H1 (cell line): ENCODE results near the gene ZBTB46. TPM values are rescaled to one million over a fixed set of nuclear protein-coding genes. Genes with fewer than 3 reads are reported as not detected.

Experiments
- CTCF ChIA-PET: fragments of 300-600 bp; sonication (Branson Sonifier 250); formaldehyde crosslinking; loops from one replicate; lab custom pipeline; 2021; ENCODE audit not compliant: partially characterized antibody; lab: Charles Lee
- POLR2A ChIA-PET: fragments of 300-600 bp; sonication (Branson Sonifier 250); formaldehyde crosslinking; loops from one replicate; lab custom pipeline; 2021; ENCODE audit warnings: inconsistent platforms; ENCODE audit not compliant: partially characterized antibody; lab: Charles Lee
- DNase-seq, 2 experiments: peaks; one replicate each; pipeline versions ENCODE4 v3.0.0 to v3.0.0-alpha.2; 2010 to 2022; ENCODE audit warnings: low spot score in 2 of 2, low read depth in 1 of 2, mixed read lengths in 1 of 2
- FAIRE-seq: peaks from 2 replicates; lab custom pipeline; 2011; peaks lifted over from hg19 to GRCh38; lab: Jason Lieb, UNC
- H2AFZ ChIP-seq: 2 replicates; pipeline ENCODE4 v1.8.1; 2012; ENCODE audit warnings: low read length, inconsistent platforms
- H2AK5ac ChIP-seq: 2 replicates; pipeline ENCODE4 v1.6.1; 2013; ENCODE audit warnings: low read depth, low read length
- H2BK120ac ChIP-seq: replicated peaks from 2 replicates; pipeline ENCODE3; 2013; ENCODE audit warnings: low read depth, low read length, inconsistent platforms
- H2BK12ac ChIP-seq: 2 replicates; pipeline ENCODE4 v1.6.1; 2013; ENCODE audit warnings: low read depth, low read length
- H2BK15ac ChIP-seq: 2 replicates; pipeline ENCODE4 v1.6.1; 2013; ENCODE audit warnings: low read length
- H2BK20ac ChIP-seq: 2 replicates; pipeline ENCODE4 v1.6.1; 2013; ENCODE audit warnings: low read length
- H2BK5ac ChIP-seq: 2 replicates; pipeline ENCODE4 v1.6.1; 2013; ENCODE audit warnings: low read depth, low read length
- H3K14ac ChIP-seq: 2 replicates; pipeline ENCODE4 v1.6.1; 2013; ENCODE audit warnings: inconsistent platforms; ENCODE audit not compliant: insufficient read length
- H3K18ac ChIP-seq: 2 replicates; pipeline ENCODE4 v1.6.1; 2013; ENCODE audit warnings: low read length; ENCODE audit errors: extremely low read depth
- H3K23ac ChIP-seq: 2 replicates; pipeline ENCODE4 v1.6.1; 2013; ENCODE audit warnings: inconsistent platforms; ENCODE audit not compliant: insufficient read length
- H3K23me2 ChIP-seq: 2 replicates; pipeline ENCODE4 v1.6.1; 2013; ENCODE audit warnings: low read depth, low read length
- H3K27ac ChIP-seq: 2 replicates; pipeline ENCODE4 v1.6.1; 2011; ENCODE audit warnings: low read depth, low read length, inconsistent platforms
- H3K27me3 ChIP-seq, 4 experiments: replicated peaks in 1 of 4; 1 replicate in 1 of 4; 2 replicates in 3 of 4; pipeline versions ENCODE4 v1.6.1 to v1.8.1; 2011 to 2013; ENCODE audit warnings: low read length in 3 of 4, mild to moderate bottlenecking in 3 of 4, inconsistent platforms in 2 of 4, mixed read lengths in 2 of 4, moderate library complexity in 1 of 4; ENCODE audit not compliant: control insufficient read depth in 3 of 4, insufficient read depth in 3 of 4; ENCODE audit errors: extremely low read depth in 1 of 4
- H3K36me3 ChIP-seq, 4 experiments: 2 replicates each; pipeline versions ENCODE4 v1.6.1 to v1.8.1; 2011 to 2013; ENCODE audit warnings: mild to moderate bottlenecking in 4 of 4, low read length in 3 of 4, moderate library complexity in 2 of 4, control low read depth in 1 of 4, inconsistent platforms in 1 of 4; ENCODE audit not compliant: insufficient read depth in 4 of 4, control insufficient read depth in 2 of 4
- H3K4ac ChIP-seq: replicated peaks from 2 replicates; pipeline ENCODE3; 2013; ENCODE audit warnings: low read length, low read depth, mixed read lengths, inconsistent platforms; ENCODE audit not compliant: insufficient read length
- H3K4me1 ChIP-seq, 4 experiments: replicated peaks in 1 of 4; 1 replicate in 1 of 4; 2 replicates in 3 of 4; pipeline versions ENCODE4 v1.6.1 to v1.8.1; 2011 to 2013; ENCODE audit warnings: low read length in 3 of 4, inconsistent platforms in 2 of 4, mixed read lengths in 1 of 4; ENCODE audit not compliant: insufficient read depth in 4 of 4, control insufficient read depth in 3 of 4
- H3K4me2 ChIP-seq, 2 experiments: 2 replicates each; pipeline versions ENCODE4 v1.6.1 to v1.8.1; 2011 to 2013; ENCODE audit warnings: low read depth in 2 of 2, low read length in 2 of 2, control low read depth in 1 of 2, inconsistent platforms in 1 of 2, mild to moderate bottlenecking in 1 of 2; ENCODE audit not compliant: insufficient read depth in 1 of 2
- H3K4me3 ChIP-seq, 4 experiments: fragments of 200-600, 300-600 bp in 1 of 4; sonication (generic), shearing (Covaris generic), sonication (Bioruptor Twin) in 1 of 4; 2 replicates each; pipeline versions ENCODE4 v1.5.1 to v1.8.1; 2011 to 2016; ENCODE audit warnings: low read length in 4 of 4, low read depth in 3 of 4, control low read depth in 2 of 4, inconsistent platforms in 2 of 4, mild to moderate bottlenecking in 2 of 4, mixed read lengths in 1 of 4, moderate library complexity in 1 of 4; ENCODE audit not compliant: insufficient read depth in 2 of 4; ENCODE audit errors: extremely low read depth in 1 of 4
- H3K56ac ChIP-seq: replicated peaks from 2 replicates; pipeline ENCODE3; 2013; ENCODE audit warnings: low read depth, mild to moderate bottlenecking, mixed read lengths, low read length, inconsistent platforms; ENCODE audit not compliant: insufficient read length
- H3K79me1 ChIP-seq: 2 replicates; pipeline ENCODE4 v1.6.1; 2013; ENCODE audit warnings: low read depth, low read length, control low read depth
- H3K79me2 ChIP-seq, 2 experiments: 2 replicates each; pipeline versions ENCODE4 v1.6.1 to v1.8.1; 2012 to 2013; ENCODE audit warnings: low read length in 2 of 2, mild to moderate bottlenecking in 2 of 2, inconsistent platforms in 1 of 2; ENCODE audit not compliant: insufficient read depth in 2 of 2, control insufficient read depth in 1 of 2
- H3K9ac ChIP-seq, 4 experiments: replicated peaks in 1 of 4; 1 replicate in 1 of 4; 2 replicates in 3 of 4; pipeline versions ENCODE4 v1.6.1 to v1.8.1; 2011 to 2013; ENCODE audit warnings: low read depth in 3 of 4, low read length in 3 of 4, control low read depth in 2 of 4, mild to moderate bottlenecking in 2 of 4, moderate library complexity in 2 of 4, inconsistent platforms in 1 of 4; ENCODE audit errors: extremely low read depth in 1 of 4
- H3K9me3 ChIP-seq, 2 experiments: 2 replicates each; pipeline versions ENCODE4 v1.6.1 to v1.8.1; 2012 to 2013; ENCODE audit warnings: mild to moderate bottlenecking in 2 of 2, moderate library complexity in 2 of 2, control low read depth in 1 of 2, inconsistent platforms in 1 of 2, low read depth in 1 of 2, low read length in 1 of 2, mixed read lengths in 1 of 2; ENCODE audit not compliant: insufficient read depth in 2 of 2
- H4K20me1 ChIP-seq, 2 experiments: replicated peaks in 1 of 2; 2 replicates each; pipeline versions ENCODE3 to v1.8.1; 2011 to 2013; ENCODE audit warnings: inconsistent platforms in 2 of 2, low read length in 2 of 2, mild to moderate bottlenecking in 1 of 2; ENCODE audit not compliant: insufficient read depth in 2 of 2, control insufficient read depth in 1 of 2
- H4K5ac ChIP-seq: 2 replicates; pipeline ENCODE4 v1.6.1; 2013; ENCODE audit warnings: low read length, low read depth, mixed read lengths, inconsistent platforms; ENCODE audit not compliant: insufficient read length
- H4K8ac ChIP-seq: 2 replicates; pipeline ENCODE4 v1.8.0; 2013; ENCODE audit warnings: mild to moderate bottlenecking, moderate library complexity, low read length, inconsistent platforms; ENCODE audit not compliant: insufficient read depth; ENCODE audit errors: extremely low read depth
- H4K91ac ChIP-seq: replicated peaks from 2 replicates; pipeline ENCODE3; 2013; ENCODE audit warnings: low read length, mixed read lengths, inconsistent platforms; ENCODE audit not compliant: insufficient read length
- ATF2 ChIP-seq: IDR thresholded peaks from 2 replicates; pipeline ENCODE4 v1.6.1; 2012; ENCODE audit warnings: low read length, inconsistent platforms
- CBX8 ChIP-seq: fragments of 300-800, 300-1000 bp; sonication (generic); IDR thresholded peaks from 2 replicates; pipeline ENCODE4 v1.7.1; 2016; ENCODE audit warnings: low read depth, low read length, borderline replicate concordance
- CTCF ChIP-seq, 3 experiments: IDR thresholded peaks; 1 replicate in 2 of 3; 2 replicates in 1 of 3; pipeline versions ENCODE4 v1.5.1 to v1.6.1; 2011; ENCODE audit warnings: low read length in 3 of 3, mild to moderate bottlenecking in 3 of 3, inconsistent platforms in 2 of 3, low read depth in 1 of 3, moderate library complexity in 1 of 3; ENCODE audit not compliant: insufficient read depth in 1 of 3; ENCODE audit errors: control extremely low read depth in 1 of 3
- NRF1 ChIP-seq: IDR thresholded peaks from 2 replicates; pipeline ENCODE4 v1.6.1; 2011; ENCODE audit warnings: mild to moderate bottlenecking, low read depth, low read length, improper control_type of control experiment
- POLR2AphosphoS5 ChIP-seq: IDR thresholded peaks from 2 replicates; pipeline ENCODE4 v1.6.1; 2011; ENCODE audit warnings: low read depth, low read length
- SRF ChIP-seq: IDR thresholded peaks from 2 replicates; pipeline ENCODE4 v1.6.1; 2011; ENCODE audit warnings: mild to moderate bottlenecking, low read depth, low read length, moderate library complexity
- WGBS, 2 experiments: shearing (Covaris generic) in 1 of 2; methylation state at CpG; one replicate each; pipeline versions ENCODE4 v1.1.6 to v1.1.7; 2013 to 2015; ENCODE audit warnings: low lambda C conversion rate in 2 of 2, mixed read lengths in 2 of 2, inconsistent platforms in 1 of 2, low coverage in 1 of 2, missing lambda C conversion rate in 1 of 2; ENCODE audit not compliant: insufficient replicate concordance in 2 of 2, insufficient coverage in 1 of 2, insufficient read length in 1 of 2; ENCODE audit errors: extremely low coverage in 1 of 2, missing lambda C conversion rate in 1 of 2; 5-methylcytosine and 5-hydroxymethylcytosine counted together
- polyA plus RNA-seq, 7 experiments: library from polyadenylated mRNA; depleted of rRNA in 3 of 7; stranded (reverse) in 5 of 7; unstranded in 2 of 7; fragments of >200 nt in 5 of 7; fragments of 200-250 nt in 2 of 7; gene quantifications; 1 replicate in 5 of 7; 2 replicates in 1 of 7; 4 replicates in 1 of 7; pipeline versions ENCODE4 v1.2.1 to v1.2.3, GENCODE V29; 2011 to 2013; ENCODE audit warnings: missing spikeins in 2 of 7, mixed read lengths in 2 of 7
- total RNA-seq: library from RNA; stranded (reverse); fragmentation: NEBNext Ultra II Directional; extraction: Animal tissue kit (Norgen Biotek cat#: 25700); gene quantifications from 2 replicates; pipeline ENCODE4 v1.2.1, GENCODE V29; 2021

Gene ZBTB46
- total and polyA plus RNA-seq, 2 of the 8 experiments (the other 6 are each of a cell fraction or from before 2014, with no cell fraction given): 6.4 to 22.4 TPM

GRCh38 chr20:63706852-63707557 lies 124.1 kb downstream of the ZBTB46 start:
- H2BK15ac ChIP-seq: no peak overlapping the region
- peak overlapping the region; percentile 41 to 97 for H3K4me2 ChIP-seq
- no peak overlapping the region for H3K23ac ChIP-seq
- no peak overlapping the region; the same call in 1 of the 2 replicates for H3K18ac ChIP-seq
- no peak overlapping the region for H2BK120ac ChIP-seq
- H3K27me3 ChIP-seq: no peaks in the 10 kb centered on the region
- DNase-seq: peak in 1 of 2 experiments; percentile 67
- no peak overlapping the region for H3K14ac ChIP-seq
- no peak overlapping the region for H2AFZ ChIP-seq
- peak overlapping the region; percentile 46 to 88 (median 74) for H3K4me3 ChIP-seq
- H3K56ac ChIP-seq: no peak overlapping the region
- whole genome bisulfite sequencing, 2 experiments: 22% methylated on average over 39 of the region's 56 CpGs; no CpG with 5 or more reads in 1 of the 2 experiments
- H2AK5ac ChIP-seq: no peak overlapping the region
- no peak overlapping the region; the same call in 1 of the 2 replicates for H2BK5ac ChIP-seq
- peak overlapping the region; percentile 80 for H4K8ac ChIP-seq
- peaks cover 10% of the 10 kb centered on the region; the same call in 1 of the 2 replicates for H3K79me1 ChIP-seq
- peaks cover 5% of the 10 kb centered on the region; the same call in 1 of the 2 replicates for H3K23me2 ChIP-seq
- peaks cover 8 to 16% of the 10 kb centered on the region in 2 experiments for H4K20me1 ChIP-seq
- H4K5ac ChIP-seq: no peak overlapping the region
- H3K4ac ChIP-seq: no peak overlapping the region
- H2BK20ac ChIP-seq: no peak overlapping the region
- peak overlapping the region; percentile 30 for H4K91ac ChIP-seq
- CTCF ChIA-PET: interaction anchor here (0.6 to 2.2 kb wide), 12 partner anchors 8 to 1466 kb away, joined by 3 to 9 read pairs (median 3); partner anchors contain the start of genes LIME1, TNFRSF6B and TPD52L2
- peaks cover 0 to 47% of the 10 kb centered on the region in 2 experiments; a peak in 3 of 4 replicates for H3K79me2 ChIP-seq
- FAIRE-seq: no peak
- peaks cover 0 to 11% (median 6%) of the 10 kb centered on the region in 4 experiments; a peak in 5 of 7 replicates for H3K4me1 ChIP-seq
- H3K36me3 ChIP-seq: peaks cover 3 to 26% (median 12%) of the 10 kb centered on the region in 4 experiments
- H3K9ac ChIP-seq: peak overlapping the region; percentile 6 to 80 (median 45); a peak in 4 of 7 replicates
- POLR2A ChIA-PET: interaction anchor here (1.0 to 4.7 kb wide), 14 partner anchors 10 to 158 kb away, joined by 3 to 49 read pairs (median 5); partner anchors contain the start of genes LIME1, SLC2A4RG, STMN3 and TNFRSF6B
- no peak overlapping the region for H2BK12ac ChIP-seq
- no peak overlapping the region for H3K27ac ChIP-seq
- no peaks in the 10 kb centered on the region for H3K9me3 ChIP-seq
- TF ChIP-seq ATF2 (no peak), POLR2AphosphoS5 (no peak), SRF (no peak), CTCF (IDR thresholded peaks at IDR 0.05; ENCODE audit: control extremely low read depth in 1 of 3, insufficient read depth in 1 of 3, low read depth in 1 of 3, low read length in 3 of 3) (peak; percentile 46 to 72 (median 69)), CBX8 (no peak), NRF1 (no peak)
